Neural progenitor cell (in vitro differentiated cells): ENCODE results near the gene RNF187. TPM values are rescaled to one million over a fixed set of nuclear protein-coding genes. Genes with fewer than 3 reads are reported as not detected.
"Not testable (repeated sequence)": the region's sequence is repeated elsewhere in the genome, so short reads cannot be mapped to it uniquely, and the experiment has no call there.

Experiments used
- DNase-seq: peaks from one replicate; pipeline ENCODE4 v3.0.0-alpha.2; 2016; ENCODE audit warnings: low spot score
- H2AFZ ChIP-seq: fragments of 200-600 bp; sonication (generic); replicated peaks from 2 replicates; pipeline ENCODE4 v1.6.1; 2016; ENCODE audit warnings: antibody characterized with exemption
- H3F3A ChIP-seq: fragments of 200-600 bp; sonication (generic); 2 replicates; pipeline ENCODE4 v1.6.1; 2016; ENCODE audit warnings: antibody characterized with exemption, low read depth
- H3K27ac ChIP-seq: fragments of 200-600 bp; sonication (generic); 2 replicates; pipeline ENCODE4 v1.5.1; 2016; ENCODE audit warnings: mild to moderate bottlenecking
- H3K27me3 ChIP-seq: fragments of 200-600 bp; sonication (generic); 2 replicates; pipeline ENCODE4 v1.6.1; 2016; ENCODE audit warnings: mild to moderate bottlenecking, moderate library complexity
- H3K36me3 ChIP-seq: fragments of 200-600 bp; sonication (generic); 2 replicates; pipeline ENCODE4 v1.5.1; 2016
- H3K4me1 ChIP-seq: fragments of 200-600 bp; sonication (generic); 2 replicates; pipeline ENCODE4 v1.6.1; 2016; ENCODE audit warnings: mixed run types
- H3K4me2 ChIP-seq: fragments of 200-600 bp; sonication (generic); 2 replicates; pipeline ENCODE4 v1.6.1; 2016
- H3K4me3 ChIP-seq: fragments of 200-600 bp; sonication (generic); 2 replicates; pipeline ENCODE4 v1.5.1; 2016
- H3K79me2 ChIP-seq: fragments of 200-600 bp; sonication (generic); 2 replicates; pipeline ENCODE4 v1.6.1; 2016; ENCODE audit warnings: low read depth
- H3K9ac ChIP-seq: fragments of 200-600 bp; sonication (generic); 2 replicates; pipeline ENCODE4 v1.6.1; 2016
- H3K9me3 ChIP-seq: fragments of 200-600 bp; sonication (generic); 2 replicates; pipeline ENCODE4 v1.5.1; 2016; ENCODE audit warnings: low read depth
- H4K20me1 ChIP-seq: fragments of 200-600 bp; sonication (generic); 2 replicates; pipeline ENCODE4 v1.6.1; 2016; ENCODE audit warnings: low read depth
- H3K27ac Mint-ChIP-seq: 3 replicates; pipeline ENCODE4 v1.8.0; 2021; ENCODE audit warnings: mixed read lengths
- H3K27me3 Mint-ChIP-seq: 2 replicates; pipeline ENCODE4 v1.8.0; 2022; ENCODE audit warnings: low read depth, mild to moderate bottlenecking, inconsistent platforms, moderate library complexity, mixed read lengths; ENCODE audit not compliant: insufficient read depth
- H3K36me3 Mint-ChIP-seq: 3 replicates; pipeline ENCODE4 v1.8.0; 2021; ENCODE audit warnings: mixed read lengths
- H3K4me1 Mint-ChIP-seq: 3 replicates; pipeline ENCODE4 v1.8.0; 2021; ENCODE audit warnings: mixed read lengths
- H3K4me3 Mint-ChIP-seq: 3 replicates; pipeline ENCODE4 v1.8.0; 2021; ENCODE audit warnings: mild to moderate bottlenecking, moderate library complexity, mixed read lengths
- H3K9me3 Mint-ChIP-seq: 3 replicates; pipeline ENCODE4 v1.8.0; 2020; ENCODE audit warnings: mixed read lengths
- CTCF ChIP-seq: fragments of 200-600 bp; sonication (generic); IDR thresholded peaks from 2 replicates; pipeline ENCODE4 v1.5.1; 2017; ENCODE audit warnings: antibody characterized with exemption, mild to moderate bottlenecking
- EZH2 ChIP-seq: fragments of 200-600 bp; sonication (generic); IDR thresholded peaks from 2 replicates; pipeline ENCODE4 v1.6.1; 2017; ENCODE audit warnings: antibody characterized with exemption, mild to moderate bottlenecking, moderate library complexity
- EZH2phosphoT487 ChIP-seq: fragments of 200-600 bp; sonication (generic); IDR thresholded peaks from 2 replicates; pipeline ENCODE4 v1.6.1; 2017; ENCODE audit warnings: antibody characterized with exemption
- total RNA-seq: library from RNA; depleted of rRNA; stranded (reverse); fragments of >200 nt; gene quantifications from 2 replicates; pipeline ENCODE4 v1.2.3, GENCODE V29; 2015; ENCODE audit warnings: low replicate concordance

Gene RNF187
- total RNA-seq, 1 donor from 2014 or later: 16.1 TPM

GRCh38 chr1:228500143-228500734, 13.1 kb downstream of the RNF187 start:
- H3K27me3 Mint-ChIP-seq: peaks cover 8% of the 10 kb centered on the region
- H3K36me3 Mint-ChIP-seq: peaks cover 9% of the 10 kb centered on the region
- Histone ChIP-seq H3K9ac (no peak overlapping the region), H3F3A (no peaks in the 10 kb centered on the region), H2AFZ (no peak overlapping the region), H3K4me3 (no peak overlapping the region), H4K20me1 (no peaks in the 10 kb centered on the region), H3K4me2 (no peak overlapping the region), H3K4me1 (no peaks in the 10 kb centered on the region), H3K27me3 (peaks cover 61% of the 10 kb centered on the region), H3K9me3 (no peaks in the 10 kb centered on the region), H3K79me2 (no peaks in the 10 kb centered on the region), H3K36me3 (no peaks in the 10 kb centered on the region), H3K27ac (no peak overlapping the region)
- H3K27ac Mint-ChIP-seq: no peak overlapping the region
- H3K9me3 Mint-ChIP-seq: peaks cover 3% of the 10 kb centered on the region
- TF ChIP-seq CTCF (no peak), EZH2phosphoT487 (no peak), EZH2 (no peak)
- H3K4me1 Mint-ChIP-seq: peaks cover 7% of the 10 kb centered on the region
- no peak for DNase-seq
- H3K4me3 Mint-ChIP-seq: peak overlapping the region; percentile 31

DNA sequence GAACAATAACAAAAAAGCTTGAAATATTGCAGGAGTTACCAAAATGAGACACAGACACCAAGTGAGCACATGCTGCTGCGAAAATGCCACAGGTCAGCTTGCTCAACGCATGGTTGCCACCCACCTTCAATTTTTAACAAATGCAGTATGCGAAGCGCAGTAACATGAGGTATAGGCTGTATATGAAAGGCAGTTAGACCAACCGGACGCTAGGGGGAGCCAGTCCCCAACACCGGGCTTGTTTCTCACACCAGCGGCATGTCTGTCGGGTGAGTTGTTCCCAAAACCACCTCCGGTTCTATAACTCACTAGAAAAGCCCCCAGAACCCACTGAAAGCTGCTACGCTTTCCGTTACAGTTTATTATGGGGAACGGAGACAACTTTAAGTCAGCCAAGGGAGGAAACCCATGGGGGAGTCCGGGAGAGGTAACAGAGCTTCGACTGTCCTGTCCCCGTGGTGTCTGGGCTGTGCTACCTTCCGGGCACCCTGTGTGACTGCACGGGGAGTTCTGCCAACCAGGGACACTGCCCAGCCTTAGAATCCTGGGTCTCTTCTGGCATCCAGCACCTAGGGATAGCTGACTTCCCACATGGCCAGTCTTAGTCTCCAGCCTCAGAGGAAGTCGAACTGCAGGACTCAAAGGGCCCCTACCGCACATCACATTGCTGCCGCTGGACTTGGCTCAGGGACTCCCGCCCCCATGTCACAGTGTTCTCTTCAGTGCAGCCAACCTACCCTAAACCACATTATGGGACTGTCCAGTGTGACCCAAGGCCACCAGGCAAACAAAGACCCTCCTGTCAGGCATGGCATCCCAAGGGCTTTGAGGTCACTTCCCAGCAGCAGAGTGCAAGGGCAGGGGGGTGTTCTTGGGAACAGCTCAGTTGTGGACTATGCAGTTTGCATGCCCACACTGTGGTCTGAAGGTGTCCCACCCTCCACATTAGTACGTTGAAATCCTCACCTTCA, 14.0 kb downstream of the RNF187 start:
- Mint-ChIP-seq H3K9me3 (peaks cover 8% of the 10 kb centered on the region), H3K4me3 (no peak overlapping the region)

DNA sequence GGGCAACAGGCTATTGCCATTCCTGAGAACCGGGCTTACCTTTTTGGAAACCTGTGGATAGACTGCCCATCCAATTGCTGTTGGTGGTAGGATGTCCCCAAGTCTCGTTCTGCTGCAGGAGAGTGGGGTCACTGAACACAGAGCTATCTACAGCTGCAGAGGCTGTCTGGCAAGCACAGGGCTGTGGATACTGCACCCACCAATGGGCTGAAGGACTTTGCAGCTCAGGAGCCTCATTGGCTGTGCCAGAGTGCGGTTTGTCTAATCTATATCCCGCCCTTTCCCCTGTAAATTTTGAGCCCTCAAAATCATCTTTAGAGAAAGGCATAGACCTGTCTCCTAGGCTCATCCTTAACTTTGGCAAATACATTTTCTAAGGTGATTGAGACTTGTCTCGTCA, 15.3 kb downstream of the RNF187 start:
- H3K4me3 Mint-ChIP-seq: no peak overlapping the region
- H3K9me3 Mint-ChIP-seq: peaks cover 11% of the 10 kb centered on the region
- no peaks in the 10 kb centered on the region for H3K79me2 ChIP-seq
- H4K20me1 ChIP-seq: no peaks in the 10 kb centered on the region
- H3F3A ChIP-seq: no peaks in the 10 kb centered on the region
- peaks cover 69% of the 10 kb centered on the region for H3K27me3 ChIP-seq
- no peak for DNase-seq
- H3K36me3 Mint-ChIP-seq: no peaks in the 10 kb centered on the region
- no peak overlapping the region for H3K4me2 ChIP-seq
- no peak overlapping the region for H3K9ac ChIP-seq
- no peak overlapping the region for H3K27ac Mint-ChIP-seq
- H3K4me1 Mint-ChIP-seq: peaks cover 7% of the 10 kb centered on the region
- no peaks in the 10 kb centered on the region for H3K4me1 ChIP-seq
- H3K9me3 ChIP-seq: no peaks in the 10 kb centered on the region
- no peak overlapping the region for H2AFZ ChIP-seq
- H3K27ac ChIP-seq: no peak overlapping the region
- peaks cover 8% of the 10 kb centered on the region for H3K27me3 Mint-ChIP-seq
- H3K4me3 ChIP-seq: no peak overlapping the region
- H3K36me3 ChIP-seq: no peaks in the 10 kb centered on the region
- TF ChIP-seq EZH2 (no peak), EZH2phosphoT487 (no peak), CTCF (no peak)

More for the DNA sequence above, 14.0 kb downstream of the RNF187 start:
- Histone ChIP-seq H3K9me3 (no peaks in the 10 kb centered on the region), H3K27ac (no peak overlapping the region), H3K9ac (no peak overlapping the region), H3K4me3 (no peak overlapping the region), H3K79me2 (no peaks in the 10 kb centered on the region), H3K36me3 (no peaks in the 10 kb centered on the region), H4K20me1 (no peaks in the 10 kb centered on the region), H3K4me1 (no peaks in the 10 kb centered on the region), H3K4me2 (peak overlapping the region; percentile 46), H3K27me3 (peaks cover 62% of the 10 kb centered on the region), H3F3A (no peaks in the 10 kb centered on the region), H2AFZ (peak overlapping the region; percentile 67)
- DNase-seq: peak; percentile 84
- Mint-ChIP-seq H3K27me3 (peaks cover 8% of the 10 kb centered on the region), H3K36me3 (peaks cover 2% of the 10 kb centered on the region), H3K4me1 (peaks cover 7% of the 10 kb centered on the region), H3K27ac (no peak overlapping the region)
- TF ChIP-seq CTCF (peak; percentile 94), EZH2phosphoT487 (no peak), EZH2 (peak; percentile 32)

GRCh38 chr1:228505944-228506343, 18.8 kb downstream of the RNF187 start:
- H3K27me3 Mint-ChIP-seq: peaks cover 14% of the 10 kb centered on the region
- H3K36me3 Mint-ChIP-seq, H3K4me1 ChIP-seq, H3K36me3 ChIP-seq, H3F3A ChIP-seq, H3K27ac Mint-ChIP-seq, H3K4me3 Mint-ChIP-seq, DNase-seq, H3K79me2 ChIP-seq, H3K27ac ChIP-seq, H3K9ac ChIP-seq, H3K4me1 Mint-ChIP-seq, H3K9me3 ChIP-seq, H4K20me1 ChIP-seq: not testable (repeated sequence)
- peak overlapping the region; percentile 39 for H3K4me3 ChIP-seq
- peaks cover 85% of the 10 kb centered on the region for H3K27me3 ChIP-seq
- peaks cover 11% of the 10 kb centered on the region for H3K9me3 Mint-ChIP-seq
- peak overlapping the region; percentile 35 for H3K4me2 ChIP-seq
- H2AFZ ChIP-seq: peak overlapping the region; percentile 50
